HG03378 (cell line): ENCODE data around the gene STAC.

Source experiments
- ATAC-seq: cut with Tn5 transposase; IDR thresholded peaks from one replicate; pipeline ENCODE4 v1.9.1; 2021; ENCODE audit warnings: mild to moderate bottlenecking, moderate library complexity; ENCODE audit not compliant: unreplicated experiment

The STAC gene

GRCh38 chr3:36380221-36381031, at the start of gene STAC:
STAC (plus strand) TSS chr3:36380504; CDS start chr3:36380644, 140 bp downstream.
- no peak for ATAC-seq

GRCh38 chr3:36332139-36332538, 48.2 kb upstream of the STAC start:
- ATAC-seq = no peak

- no peak for ATAC-seq
Measured at GRCh38 chr3:36362216-36362615, 18.1 kb upstream of the STAC start.

- no peak for ATAC-seq
Measured at GRCh38 chr3:36362973-36363372, 17.3 kb upstream of the STAC start.

GRCh38 chr3:36364260-36364659, 16.0 kb upstream of the STAC start:
- no peak for ATAC-seq

- ATAC-seq = no peak
Measured at GRCh38 chr3:36365829-36366228, 14.5 kb upstream of the STAC start.

- ATAC-seq = no peak
Measured at GRCh38 chr3:36366308-36366707, 14.0 kb upstream of the STAC start.

GRCh38 chr3:36367912-36368573, 12.3 kb upstream of the STAC start:
- ATAC-seq = no peak

- no peak for ATAC-seq
Measured at GRCh38 chr3:36372534-36372935, 7.8 kb upstream of the STAC start.

GRCh38 chr3:36373084-36373483, 7.2 kb upstream of the STAC start:
- ATAC-seq = no peak

GRCh38 chr3:36373666-36374065, 6.6 kb upstream of the STAC start:
- ATAC-seq = no peak

GRCh38 chr3:36379872-36380220, 458 bp upstream of the STAC start:
- no peak for ATAC-seq

- ATAC-seq = no peak
Measured at GRCh38 chr3:36381311-36381956, 1.1 kb downstream of the STAC start.

GRCh38 chr3:36393563-36393962, 13.3 kb downstream of the STAC start:
- no peak for ATAC-seq

- ATAC-seq = no peak
Measured at GRCh38 chr3:36394176-36394575, 13.9 kb downstream of the STAC start.

- no peak for ATAC-seq
Measured at GRCh38 chr3:36397841-36398240, 17.5 kb downstream of the STAC start.

GRCh38 chr3:36399933-36400332, 19.6 kb downstream of the STAC start:
- no peak for ATAC-seq

- ATAC-seq = no peak
Measured at GRCh38 chr3:36401056-36401455, 20.8 kb downstream of the STAC start.

- no peak for ATAC-seq
Measured at GRCh38 chr3:36403661-36404060, 23.4 kb downstream of the STAC start.

- no peak for ATAC-seq
Measured at GRCh38 chr3:36405190-36405589, 24.9 kb downstream of the STAC start.

- ATAC-seq = no peak
Measured at GRCh38 chr3:36408146-36408545, 27.8 kb downstream of the STAC start.

GRCh38 chr3:36409862-36410261, 29.6 kb downstream of the STAC start:
- no peak for ATAC-seq
